Lower lobe of right lung (tissue), 2 donors: ENCODE measurements around the gene IGF2. TPM values are rescaled to one million over a fixed set of nuclear protein-coding genes. Genes with fewer than 3 reads are reported as not detected.

Source experiments
- ATAC-seq, 2 donors: fragments of 200-7000 bp; cut with Tn5 transposase; one replicate each; pipeline ENCODE4 v1.9.1; 2020 to 2022; ENCODE audit warnings: mild to moderate bottlenecking in 2 of 2, moderate library complexity in 2 of 2
- DNase-seq: peaks from one replicate; pipeline ENCODE4 v3.0.0-alpha.2; 2020
- H3K27ac ChIP-seq: fragments of 200-600 bp; one replicate; pipeline ENCODE4 v1.8.0; 2022
- H3K27me3 ChIP-seq: fragments of 200-600 bp; one replicate; pipeline ENCODE4 v1.8.0; 2022; ENCODE audit warnings: low read depth
- H3K36me3 ChIP-seq: fragments of 200-600 bp; one replicate; pipeline ENCODE4 v1.8.0; 2022; ENCODE audit warnings: mild to moderate bottlenecking
- H3K4me1 ChIP-seq: fragments of 200-600 bp; one replicate; pipeline ENCODE4 v1.8.0; 2022
- H3K4me3 ChIP-seq: fragments of 200-600 bp; one replicate; pipeline ENCODE4 v1.8.0; 2022; ENCODE audit warnings: mild to moderate bottlenecking
- H3K9me3 ChIP-seq: fragments of 200-600 bp; one replicate; pipeline ENCODE4 v1.8.0; 2022
- CTCF ChIP-seq: fragments of 200-600 bp; IDR thresholded peaks from one replicate; pipeline ENCODE4 v1.8.0; 2022; ENCODE audit warnings: antibody characterized with exemption, mild to moderate bottlenecking
- intact Hi-C: fragments of 100-400 bp; cut with DNase I; formaldehyde crosslinking; loops from one replicate; pipeline ENCODE4 v1.11.0; 2022
- total RNA-seq: library from RNA; stranded (reverse); fragmentation: NEBNext Ultra II Directional; extraction: Animal tissue kit (Norgen Biotek cat#: 25700); gene quantifications from one replicate; pipeline ENCODE4 v1.2.1, GENCODE V29; 2021
- donor health status: DM: no; HTN: yes; CAD: no; lungs with severe emphysema.

The IGF2 gene
- total RNA-seq, 1 donor from 2014 or later, result 33.9 TPM

- intact Hi-C loops, result no loop called here
- Histone ChIP-seq H3K27ac (no peak overlapping the region), H3K36me3 (no peaks in the 10 kb centered on the region), H3K4me3 (no peak overlapping the region), H3K9me3 (no peaks in the 10 kb centered on the region), H3K4me1 (peaks cover 16% of the 10 kb centered on the region), H3K27me3 (peaks cover 76% of the 10 kb centered on the region)
- TF ChIP-seq CTCF, result no peak
- DNase-seq (peak; percentile 37), ATAC-seq (no peak)
These were observed 2.8 kb downstream of the IGF2 start for GRCh38 chr11:2136209-2136951.

- DNase-seq (peak; percentile 34), ATAC-seq (no peak)
- Histone ChIP-seq H3K36me3 (no peaks in the 10 kb centered on the region), H3K4me1 (peaks cover 13% of the 10 kb centered on the region), H3K27me3 (peaks cover 70% of the 10 kb centered on the region), H3K4me3 (no peak overlapping the region), H3K27ac (no peak overlapping the region), H3K9me3 (no peaks in the 10 kb centered on the region)
- intact Hi-C loops, result no loop called here
- no peak for TF ChIP-seq CTCF
These were observed 3.5 kb downstream of the IGF2 start for GRCh38 chr11:2135648-2136201.

- TF ChIP-seq CTCF, result no peak
- Histone ChIP-seq H3K36me3 (no peaks in the 10 kb centered on the region), H3K4me3 (no peak overlapping the region), H3K27ac (no peak overlapping the region), H3K27me3 (peaks cover 65% of the 10 kb centered on the region), H3K9me3 (no peaks in the 10 kb centered on the region), H3K4me1 (peaks cover 9% of the 10 kb centered on the region)
- intact Hi-C loops, result no loop called here
- DNase-seq (no peak), ATAC-seq (no peak)
These were observed 4.1 kb downstream of the IGF2 start for GRCh38 chr11:2135018-2135569.

GRCh38 chr11:2134022-2135010 lies 4.9 kb downstream of the IGF2 start:
- intact Hi-C loops, result no loop called here
- H3K27ac ChIP-seq, result no peak overlapping the region
- peaks cover 66% of the 10 kb centered on the region for H3K27me3 ChIP-seq
- no peaks in the 10 kb centered on the region for H3K9me3 ChIP-seq
- H3K4me1 ChIP-seq, result peaks cover 9% of the 10 kb centered on the region
- no peak for TF ChIP-seq CTCF
- ATAC-seq (no peak), DNase-seq (no peak)
- no peak overlapping the region for H3K4me3 ChIP-seq
- no peaks in the 10 kb centered on the region for H3K36me3 ChIP-seq
